ENCODE measurements around the gene TREH.
A peak's percentile ranks its signal among the peaks of the same experiment; 100 is the strongest.

TREH gene

GRCh38 chr11:118609380-118610224 lies 69.8 kb downstream of the TREH start:
- DNase-seq = peak; percentile 16 to 20

GRCh38 chr11:118608360-118609227 lies 70.9 kb downstream of the TREH start:
- DNase-seq = peak; percentile 90 to 94

GRCh38 chr11:118607401-118608359 lies 71.8 kb downstream of the TREH start, which contains the start of gene PHLDB1:
PHLDB1 (plus strand) TSS chr11:118607615; CDS start chr11:118613837, 6,222 bp downstream.
- DNase-seq = peak; percentile 46 to 58
